ENCODE data around the gene TGFBR2. TPM values are rescaled to one million over a fixed set of nuclear protein-coding genes. Genes with fewer than 3 reads are reported as not detected.
A peak's percentile ranks its signal among the peaks of the same experiment; 100 is the strongest.

The TGFBR2 gene
- total RNA-seq, 1 donor from 2014 or later: 39.9 TPM

GRCh38 chr3:30665539-30665938 is 59.1 kb downstream of the TGFBR2 start:
- Histone ChIP-seq H4K20me1 (ENCODE audit: insufficient read depth, low read length) (no peaks in the 10 kb centered on the region), H2AFZ (ENCODE audit: low read depth, low read length) (no peak overlapping the region), H3K36me3 (ENCODE audit: insufficient read depth, low read length) (peaks cover 28% of the 10 kb centered on the region), H3K4me1 (ENCODE audit: insufficient read depth, low read length) (peaks cover 19% of the 10 kb centered on the region), H3K27ac (ENCODE audit: low read depth, low read length) (no peak overlapping the region), H3K4me3 (ENCODE audit: insufficient read depth, low read depth, low read length) (no peak overlapping the region), H3K9ac (ENCODE audit: low read length) (no peak overlapping the region), H3K4me2 (ENCODE audit: low read length) (no peak overlapping the region), H3K9me3 (ENCODE audit: insufficient read depth, low read depth, low read length) (no peaks in the 10 kb centered on the region), H3K79me2 (ENCODE audit: insufficient read depth, low read length) (peaks cover 43% of the 10 kb centered on the region), H3K27me3 (ENCODE audit: insufficient read depth, low read length) (no peaks in the 10 kb centered on the region)
- Mint-ChIP-seq H3K36me3 (ENCODE audit: low read depth, unreplicated experiment) (peaks cover 6% of the 10 kb centered on the region), H3K27me3 (ENCODE audit: low read depth, unreplicated experiment) (no peaks in the 10 kb centered on the region), H3K9me3 (ENCODE audit: unreplicated experiment) (no peaks in the 10 kb centered on the region), H3K4me3 (ENCODE audit: unreplicated experiment) (no peak overlapping the region), H3K4me1 (ENCODE audit: low read depth, unreplicated experiment) (peaks cover 49% of the 10 kb centered on the region), H3K27ac (ENCODE audit: unreplicated experiment) (no peak overlapping the region)
- FAIRE-seq: no peak
- no peak for DNase-seq (ENCODE audit: low read depth)
- TF ChIP-seq, protein P1, sequence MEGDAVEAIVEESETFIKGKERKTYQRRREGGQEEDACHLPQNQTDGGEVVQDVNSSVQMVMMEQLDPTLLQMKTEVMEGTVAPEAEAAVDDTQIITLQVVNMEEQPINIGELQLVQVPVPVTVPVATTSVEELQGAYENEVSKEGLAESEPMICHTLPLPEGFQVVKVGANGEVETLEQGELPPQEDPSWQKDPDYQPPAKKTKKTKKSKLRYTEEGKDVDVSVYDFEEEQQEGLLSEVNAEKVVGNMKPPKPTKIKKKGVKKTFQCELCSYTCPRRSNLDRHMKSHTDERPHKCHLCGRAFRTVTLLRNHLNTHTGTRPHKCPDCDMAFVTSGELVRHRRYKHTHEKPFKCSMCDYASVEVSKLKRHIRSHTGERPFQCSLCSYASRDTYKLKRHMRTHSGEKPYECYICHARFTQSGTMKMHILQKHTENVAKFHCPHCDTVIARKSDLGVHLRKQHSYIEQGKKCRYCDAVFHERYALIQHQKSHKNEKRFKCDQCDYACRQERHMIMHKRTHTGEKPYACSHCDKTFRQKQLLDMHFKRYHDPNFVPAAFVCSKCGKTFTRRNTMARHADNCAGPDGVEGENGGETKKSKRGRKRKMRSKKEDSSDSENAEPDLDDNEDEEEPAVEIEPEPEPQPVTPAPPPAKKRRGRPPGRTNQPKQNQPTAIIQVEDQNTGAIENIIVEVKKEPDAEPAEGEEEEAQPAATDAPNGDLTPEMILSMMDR (IDR thresholded peaks at IDR 0.05; ENCODE audit: insufficient read depth, low read depth, low read length): no peak
- no peak for TF ChIP-seq EZH2 (IDR thresholded peaks at IDR 0.05; ENCODE audit: insufficient read depth, low read length)

DNA sequence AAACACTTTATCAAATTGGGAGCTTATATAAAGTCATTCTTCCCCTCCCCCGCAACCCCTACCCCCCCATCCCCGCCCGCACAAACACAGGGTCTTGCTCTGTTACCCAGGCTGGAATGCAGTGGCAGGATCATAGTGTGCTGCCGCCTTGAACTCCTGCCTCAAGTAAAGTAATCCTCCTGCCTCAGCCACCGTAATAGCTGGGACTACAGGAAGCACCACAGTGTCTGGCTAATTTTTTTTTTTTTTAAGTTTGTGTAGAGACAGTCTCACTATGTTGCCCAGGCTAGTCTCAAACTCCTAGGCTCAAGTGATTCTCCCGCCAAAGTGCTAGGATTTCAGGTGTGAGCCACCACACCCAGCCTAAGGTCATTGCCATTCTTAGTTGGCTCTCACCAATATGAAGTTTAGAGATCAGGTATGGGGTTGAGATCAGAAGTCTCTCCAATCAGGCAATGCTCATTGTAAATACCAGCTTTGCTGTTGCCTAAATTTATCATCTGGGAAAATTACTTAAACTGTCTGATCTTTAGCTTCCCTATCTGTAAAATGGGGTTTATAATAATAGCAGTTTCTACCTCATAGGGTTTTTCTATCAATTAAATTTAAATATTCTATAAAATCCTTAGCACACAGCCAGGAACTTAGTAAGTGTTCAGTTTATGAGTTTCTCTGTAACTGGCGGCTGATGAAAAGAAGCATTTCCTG is 60.3 kb downstream of the TGFBR2 start:
- Mint-ChIP-seq H3K27ac (ENCODE audit: unreplicated experiment) (peak overlapping the region; percentile 67), H3K4me3 (ENCODE audit: unreplicated experiment) (no peak overlapping the region), H3K4me1 (ENCODE audit: low read depth, unreplicated experiment) (peaks cover 37% of the 10 kb centered on the region), H3K27me3 (ENCODE audit: low read depth, unreplicated experiment) (no peaks in the 10 kb centered on the region), H3K9me3 (ENCODE audit: unreplicated experiment) (no peaks in the 10 kb centered on the region), H3K36me3 (ENCODE audit: low read depth, unreplicated experiment) (peaks cover 11% of the 10 kb centered on the region)
- no peak overlapping the region for H2AFZ ChIP-seq (ENCODE audit: low read depth, low read length)
- no peak overlapping the region for H3K4me3 ChIP-seq (ENCODE audit: insufficient read depth, low read depth, low read length)
- no peak overlapping the region for H3K27ac ChIP-seq (ENCODE audit: low read depth, low read length)
- H3K36me3 ChIP-seq (ENCODE audit: insufficient read depth, low read length): peaks cover 27% of the 10 kb centered on the region
- H3K9ac ChIP-seq (ENCODE audit: low read length): no peak overlapping the region
- no peak for DNase-seq (ENCODE audit: low read depth)
- no peak for TF ChIP-seq EZH2 (IDR thresholded peaks at IDR 0.05; ENCODE audit: insufficient read depth, low read length)
- TF ChIP-seq, protein P1 (IDR thresholded peaks at IDR 0.05; ENCODE audit: insufficient read depth, low read depth, low read length): no peak
- H3K4me1 ChIP-seq (ENCODE audit: insufficient read depth, low read length): peaks cover 14% of the 10 kb centered on the region
- peaks cover 36% of the 10 kb centered on the region for H3K79me2 ChIP-seq (ENCODE audit: insufficient read depth, low read length)
- H3K9me3 ChIP-seq (ENCODE audit: insufficient read depth, low read depth, low read length): no peaks in the 10 kb centered on the region
- peak overlapping the region; percentile 21 for H3K4me2 ChIP-seq (ENCODE audit: low read length)
- no peaks in the 10 kb centered on the region for H3K27me3 ChIP-seq (ENCODE audit: insufficient read depth, low read length)
- no peak for FAIRE-seq
- H4K20me1 ChIP-seq (ENCODE audit: insufficient read depth, low read length): peaks cover under 1% of the 10 kb centered on the region

- TF ChIP-seq, protein P1 (IDR thresholded peaks at IDR 0.05; ENCODE audit: insufficient read depth, low read depth, low read length): no peak
- TF ChIP-seq EZH2 (IDR thresholded peaks at IDR 0.05; ENCODE audit: insufficient read depth, low read length): no peak
- H3K4me2 ChIP-seq (ENCODE audit: low read length): peak overlapping the region; percentile 21
- H3K36me3 ChIP-seq (ENCODE audit: insufficient read depth, low read length): peaks cover 30% of the 10 kb centered on the region
- no peak overlapping the region for H3K4me3 ChIP-seq (ENCODE audit: insufficient read depth, low read depth, low read length)
- H3K79me2 ChIP-seq (ENCODE audit: insufficient read depth, low read length): peaks cover 39% of the 10 kb centered on the region
- Mint-ChIP-seq H3K36me3 (ENCODE audit: low read depth, unreplicated experiment) (peaks cover 14% of the 10 kb centered on the region), H3K27ac (ENCODE audit: unreplicated experiment) (no peak overlapping the region), H3K4me3 (ENCODE audit: unreplicated experiment) (no peak overlapping the region), H3K9me3 (ENCODE audit: unreplicated experiment) (no peaks in the 10 kb centered on the region), H3K27me3 (ENCODE audit: low read depth, unreplicated experiment) (no peaks in the 10 kb centered on the region), H3K4me1 (ENCODE audit: low read depth, unreplicated experiment) (peaks cover 36% of the 10 kb centered on the region)
- H4K20me1 ChIP-seq (ENCODE audit: insufficient read depth, low read length): peaks cover 5% of the 10 kb centered on the region
- H3K27me3 ChIP-seq (ENCODE audit: insufficient read depth, low read length): no peaks in the 10 kb centered on the region
- peaks cover 14% of the 10 kb centered on the region for H3K4me1 ChIP-seq (ENCODE audit: insufficient read depth, low read length)
- H3K9ac ChIP-seq (ENCODE audit: low read length): no peak overlapping the region
- FAIRE-seq (no peak), DNase-seq (ENCODE audit: low read depth) (peak; percentile 29)
- H3K9me3 ChIP-seq (ENCODE audit: insufficient read depth, low read depth, low read length): no peaks in the 10 kb centered on the region
- H3K27ac ChIP-seq (ENCODE audit: low read depth, low read length): no peak overlapping the region
- no peak overlapping the region for H2AFZ ChIP-seq (ENCODE audit: low read depth, low read length)
These were observed 60.9 kb downstream of the TGFBR2 start for GRCh38 chr3:30667280-30667651.
